ENCODE measurements around the gene OR10H5.
"Not testable (repeated sequence)": the region's sequence is repeated elsewhere in the genome, so short reads cannot be mapped to it uniquely, and the experiment has no call there.

OR10H5 gene

DNA sequence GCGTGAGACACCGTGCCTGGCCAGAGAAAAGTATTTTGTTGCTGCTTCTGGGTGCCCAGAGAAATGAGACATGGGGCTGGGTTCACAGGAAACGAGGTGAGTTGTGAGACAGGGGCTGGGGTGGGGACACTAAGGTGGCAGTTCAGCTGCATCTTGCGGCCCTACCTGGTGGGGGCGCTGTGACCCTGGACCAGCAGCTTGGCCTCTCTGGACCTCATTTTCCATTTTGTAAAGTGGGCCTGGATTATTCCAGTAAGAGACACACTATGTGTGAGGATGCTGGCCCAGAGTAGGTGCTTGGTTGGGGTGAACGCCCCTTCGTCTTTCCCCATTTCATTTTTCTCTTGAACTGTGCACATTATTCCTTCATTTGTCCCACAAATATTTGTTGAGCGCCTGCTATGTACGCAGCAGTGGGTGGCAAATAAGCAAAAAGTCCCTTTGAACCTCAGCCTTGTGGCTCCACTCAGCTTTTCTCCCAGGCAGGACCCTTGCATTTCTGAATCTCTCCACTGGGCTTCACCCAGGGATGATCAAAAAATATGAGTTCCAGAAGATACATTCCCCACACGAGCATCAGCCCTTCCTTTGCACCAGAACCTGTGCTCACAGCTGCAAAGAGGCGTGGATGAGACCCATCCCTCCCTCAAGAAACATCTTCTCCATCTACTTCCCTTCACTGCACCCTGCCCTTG lies 54.6 kb downstream of the OR10H5 start:
- Histone ChIP-seq H3K4me3 (no peak overlapping the region), H4K20me1 (no peaks in the 10 kb centered on the region), H3K27ac (no peak overlapping the region; the same call in 1 of the 2 replicates), H3K4me2 (no peak overlapping the region; the same call in 1 of the 2 replicates), H3K9ac (no peak overlapping the region), H3K9me3 (no peaks in the 10 kb centered on the region), H3K27me3 (no peaks in the 10 kb centered on the region), H3K36me3 (no peaks in the 10 kb centered on the region), H3K4me1 (peaks cover 85% of the 10 kb centered on the region)
- no peak for TF ChIP-seq Cebpa-rat (IDR thresholded peaks at IDR 0.05)

DNA sequence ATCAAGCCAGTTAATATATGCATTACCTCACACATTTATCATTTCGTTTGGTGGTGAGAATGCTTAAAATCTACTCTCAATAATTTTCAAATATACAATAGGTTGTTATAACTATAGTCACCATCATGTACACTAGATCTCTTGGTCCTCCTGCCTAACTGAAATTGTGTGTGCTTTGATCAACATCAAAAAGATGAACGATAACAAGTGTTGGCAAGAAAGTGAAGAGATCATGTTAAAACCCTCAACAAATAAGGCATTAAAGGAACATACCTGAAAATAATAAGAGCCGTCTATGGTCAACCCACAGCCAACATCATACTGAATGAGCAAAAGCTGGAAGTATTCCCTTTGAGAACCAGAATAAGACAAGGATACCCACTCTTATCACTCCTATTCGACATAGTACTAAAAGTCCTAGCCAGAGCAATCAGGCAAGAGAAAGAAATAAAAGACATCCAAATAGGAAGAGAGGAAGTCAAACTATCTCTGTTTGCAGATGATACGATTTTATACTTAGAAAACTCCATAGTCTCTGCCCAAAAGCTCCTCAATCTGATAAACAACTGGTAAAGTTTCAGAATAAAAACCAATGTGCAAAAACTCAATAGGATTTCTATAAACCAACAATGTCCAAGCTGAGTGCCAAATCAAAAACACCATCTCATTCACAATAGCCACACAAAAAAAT lies 55.9 kb downstream of the OR10H5 start:
- Histone ChIP-seq H3K27me3 (no peaks in the 10 kb centered on the region), H3K4me3 (no peak overlapping the region), H3K9me3 (peaks cover 9% of the 10 kb centered on the region; the same call in 1 of the 2 replicates), H3K4me1 (peaks cover 86% of the 10 kb centered on the region), H4K20me1 (no peaks in the 10 kb centered on the region), H3K27ac (peak overlapping the region; percentile 66), H3K4me2 (peak overlapping the region; percentile 79), H3K9ac (0 out of 2 replicates have a peak overlapping the region, but pooled peaks have one; percentile 2), H3K36me3 (no peaks in the 10 kb centered on the region)
- no peak for TF ChIP-seq Cebpa-rat (IDR thresholded peaks at IDR 0.05)

DNA sequence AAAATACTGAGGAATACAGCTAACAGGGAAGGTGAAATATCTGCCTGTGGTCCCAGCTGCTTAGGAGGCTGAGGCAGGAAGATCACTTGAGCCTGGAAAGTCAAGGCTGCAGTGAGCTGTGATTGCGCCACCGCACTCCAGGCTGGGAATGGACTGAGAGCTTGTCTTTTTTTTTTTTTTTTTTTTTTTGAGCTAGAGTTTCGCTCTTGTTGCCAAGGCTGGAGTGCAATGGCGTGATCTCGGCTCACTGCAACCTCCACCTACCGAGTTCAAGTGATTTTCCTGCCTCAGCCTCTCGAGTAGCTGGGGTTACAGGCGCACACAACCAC lies 56.4 kb downstream of the OR10H5 start:
- TF ChIP-seq Cebpa-rat (IDR thresholded peaks at IDR 0.05) = peak; percentile 76
- H4K20me1 ChIP-seq, H3K36me3 ChIP-seq, H3K4me3 ChIP-seq, H3K27me3 ChIP-seq, H3K9me3 ChIP-seq: not testable (repeated sequence)
- H3K27ac ChIP-seq = peak overlapping the region; percentile 66
- H3K9ac ChIP-seq = peak overlapping the region; percentile 2; the same call in 1 of the 2 replicates
- H3K4me2 ChIP-seq = peak overlapping the region; percentile 79
- H3K4me1 ChIP-seq = peaks cover 81% of the 10 kb centered on the region

DNA sequence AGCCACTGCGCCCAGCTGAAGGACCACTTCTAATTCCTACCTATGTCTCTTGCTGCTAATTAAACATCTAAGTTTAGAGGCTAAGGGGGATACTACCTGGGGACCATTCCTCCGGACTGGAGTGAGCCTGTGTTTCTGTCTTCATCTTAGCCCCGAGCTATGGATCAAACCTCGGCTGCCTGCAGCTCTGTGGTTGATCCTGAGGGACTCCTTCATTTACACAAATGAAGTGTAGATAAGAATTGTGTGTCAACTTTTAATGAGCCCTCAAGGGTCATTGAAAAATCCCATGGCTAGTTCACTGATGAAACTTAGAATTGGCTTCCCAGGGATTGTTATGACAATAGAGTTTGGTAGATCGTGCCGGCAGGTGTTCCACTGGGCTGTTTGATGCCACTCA lies 59.5 kb downstream of the OR10H5 start:
- Histone ChIP-seq H3K9me3 (peaks cover 36% of the 10 kb centered on the region), H3K9ac (no peak overlapping the region), H3K4me1 (peaks cover 61% of the 10 kb centered on the region), H3K4me3 (no peak overlapping the region), H3K27ac (peak overlapping the region; percentile 33; the same call in 1 of the 2 replicates), H3K27me3 (no peaks in the 10 kb centered on the region), H4K20me1 (no peaks in the 10 kb centered on the region), H3K36me3 (peaks cover 5% of the 10 kb centered on the region), H3K4me2 (peak overlapping the region; percentile 54)
- no peak for TF ChIP-seq Cebpa-rat (IDR thresholded peaks at IDR 0.05)

DNA sequence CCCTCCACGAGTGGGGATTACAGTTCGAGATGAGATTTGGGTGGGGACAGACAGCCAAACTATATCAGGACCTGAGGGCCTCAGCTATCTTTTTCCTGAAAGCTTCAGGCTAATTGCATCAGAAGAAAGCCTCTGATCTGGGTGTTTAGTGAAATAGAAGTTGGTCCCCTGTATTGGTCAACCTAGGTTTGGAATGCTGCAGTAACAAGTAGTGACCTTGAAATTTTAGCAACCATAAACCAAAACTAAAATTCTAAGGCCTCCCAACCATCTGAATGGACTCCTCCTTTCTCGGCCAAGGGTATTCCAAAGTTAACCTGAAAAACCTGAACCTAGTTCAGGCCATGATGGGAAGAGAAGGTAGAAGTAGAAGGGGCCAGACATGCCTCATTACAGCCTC lies 62.9 kb downstream of the OR10H5 start:
- Histone ChIP-seq H3K9me3 (peaks cover 57% of the 10 kb centered on the region), H3K4me2 (no peak overlapping the region), H4K20me1 (no peaks in the 10 kb centered on the region), H3K27ac (no peak overlapping the region), H3K27me3 (no peaks in the 10 kb centered on the region), H3K9ac (no peak overlapping the region), H3K4me1 (peaks cover 27% of the 10 kb centered on the region), H3K4me3 (no peak overlapping the region), H3K36me3 (peaks cover 5% of the 10 kb centered on the region)
- no peak for TF ChIP-seq Cebpa-rat (IDR thresholded peaks at IDR 0.05)

Measured in BLaER1 (cell line).